HG03196 (cell line): Measurements from ENCODE around the gene STAT1.

Source experiments
- ATAC-seq: cut with Tn5 transposase; IDR thresholded peaks from one replicate; pipeline ENCODE4 v1.9.1; 2021; ENCODE audit not compliant: unreplicated experiment

The STAT1 gene

DNA sequence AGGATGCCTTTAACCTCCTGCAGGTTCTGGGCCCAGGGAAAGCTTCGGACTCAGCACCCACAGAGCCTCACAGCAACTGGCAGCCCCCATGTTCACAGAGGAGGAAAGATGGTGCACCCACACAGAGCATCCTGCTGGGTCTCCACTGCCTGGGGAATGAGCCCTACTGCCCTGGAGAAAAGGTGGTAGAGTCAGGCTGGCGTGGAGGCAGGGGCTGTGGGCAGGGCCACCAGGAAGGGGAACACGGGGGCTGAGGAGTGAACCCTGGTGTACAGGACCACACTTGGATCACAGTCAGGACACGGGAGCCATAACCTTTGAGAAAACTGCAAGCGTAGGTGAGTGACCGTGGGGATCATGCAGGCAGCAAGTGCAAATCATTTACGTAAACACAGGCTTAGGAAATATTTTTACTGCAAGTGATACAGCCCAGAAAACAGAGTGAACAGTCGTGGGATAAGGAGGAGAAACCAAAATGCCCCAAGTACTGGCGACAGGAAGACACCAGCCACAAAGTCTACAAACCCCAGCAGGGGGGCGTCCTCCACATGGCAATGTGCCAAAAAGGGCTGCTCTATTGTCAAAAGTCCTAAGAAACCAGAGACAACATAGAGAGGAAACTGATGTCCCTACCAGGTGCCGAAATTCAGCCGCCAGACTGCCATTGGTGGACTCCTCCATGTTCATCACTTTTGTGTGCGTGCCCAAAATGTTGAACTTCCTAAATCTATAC, 27.6 kb downstream of the STAT1 start:
- no peak for ATAC-seq

DNA sequence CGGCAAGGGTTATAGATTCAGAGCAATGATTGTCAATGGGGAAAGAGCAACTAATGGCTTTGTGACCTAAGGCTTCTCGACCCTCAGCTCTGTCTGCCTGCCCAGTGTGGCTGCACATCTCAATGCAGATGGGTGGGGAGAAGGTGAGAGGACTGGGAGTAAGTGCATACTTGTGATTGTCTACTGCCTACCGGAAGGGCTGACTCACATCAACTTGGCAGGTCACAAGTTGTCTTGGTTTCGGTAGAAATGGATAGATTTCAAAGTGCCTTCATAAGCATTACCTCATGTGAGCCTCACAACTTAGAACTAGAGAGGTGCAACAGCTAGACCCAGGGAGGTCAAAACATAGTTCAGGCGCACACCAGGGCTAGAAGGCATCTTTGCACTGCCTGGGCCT, 29.4 kb downstream of the STAT1 start:
- ATAC-seq = no peak

DNA sequence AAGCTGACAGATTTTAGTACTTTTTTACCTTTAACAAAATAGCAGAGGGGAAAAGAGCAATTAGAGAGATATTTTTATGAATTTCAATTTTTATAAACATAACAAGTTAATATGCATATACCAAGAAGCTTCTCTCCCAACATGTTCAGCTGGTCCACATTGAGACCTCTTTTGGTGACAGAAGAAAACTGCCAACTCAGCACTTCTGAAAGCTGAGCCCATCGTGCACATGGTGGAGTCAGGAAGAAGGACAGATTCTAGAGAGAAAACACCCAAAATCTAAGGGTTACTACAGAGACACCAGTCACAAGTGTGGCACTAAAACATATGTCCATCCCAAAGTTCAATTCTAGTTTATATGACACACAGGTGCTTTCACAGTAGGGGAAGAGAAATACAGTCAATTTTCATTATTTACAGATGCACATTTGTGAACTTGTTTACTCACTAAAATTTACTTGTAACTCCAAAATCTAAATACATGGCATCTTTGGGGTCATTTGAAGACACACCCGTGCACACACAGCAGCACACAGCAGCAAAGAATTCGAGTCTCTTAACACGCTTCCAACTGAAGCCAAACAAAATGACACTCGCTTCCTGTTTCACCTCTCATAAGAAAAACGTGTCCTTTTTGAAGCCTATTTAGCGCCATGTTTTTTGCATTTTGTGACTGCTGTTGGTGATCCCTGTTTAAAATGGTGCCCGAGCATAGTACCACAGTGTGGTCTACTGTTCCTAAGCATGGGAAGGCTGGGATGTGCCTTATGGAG, 31.5 kb downstream of the STAT1 start:
- no peak for ATAC-seq

- no peak for ATAC-seq
Observed at GRCh38 chr2:190981733-190982132, 32.2 kb downstream of the STAT1 start.

- ATAC-seq = no peak
Observed at GRCh38 chr2:190981333-190981732, 32.6 kb downstream of the STAT1 start.

DNA sequence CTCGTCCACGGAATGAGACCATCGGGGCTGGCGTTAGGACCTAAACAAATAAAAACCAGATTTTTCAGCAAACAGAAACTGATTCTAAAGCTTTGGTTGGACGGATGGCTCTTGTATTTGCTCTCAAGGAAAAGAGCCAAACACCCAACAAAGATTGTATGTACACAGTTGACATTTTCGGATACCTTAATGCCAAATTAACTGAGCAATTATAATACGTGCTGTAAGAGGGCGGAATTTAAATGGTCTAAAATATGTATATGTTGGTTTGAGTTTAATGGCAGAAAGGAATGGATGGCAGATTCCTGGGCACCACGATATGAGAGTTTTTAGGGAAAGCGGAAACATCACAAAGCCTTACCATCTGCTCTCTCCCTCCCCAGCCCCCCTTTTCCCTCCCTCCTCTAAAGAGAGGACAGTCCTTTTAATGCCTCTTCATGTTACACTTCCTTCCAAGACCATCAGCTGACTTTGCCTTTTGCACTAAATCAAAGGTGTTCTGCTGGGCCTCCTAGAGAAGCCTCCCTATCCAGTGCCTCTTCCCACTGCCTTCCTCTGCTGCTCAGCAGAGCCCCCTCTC, 33.3 kb downstream of the STAT1 start:
- no peak for ATAC-seq

DNA sequence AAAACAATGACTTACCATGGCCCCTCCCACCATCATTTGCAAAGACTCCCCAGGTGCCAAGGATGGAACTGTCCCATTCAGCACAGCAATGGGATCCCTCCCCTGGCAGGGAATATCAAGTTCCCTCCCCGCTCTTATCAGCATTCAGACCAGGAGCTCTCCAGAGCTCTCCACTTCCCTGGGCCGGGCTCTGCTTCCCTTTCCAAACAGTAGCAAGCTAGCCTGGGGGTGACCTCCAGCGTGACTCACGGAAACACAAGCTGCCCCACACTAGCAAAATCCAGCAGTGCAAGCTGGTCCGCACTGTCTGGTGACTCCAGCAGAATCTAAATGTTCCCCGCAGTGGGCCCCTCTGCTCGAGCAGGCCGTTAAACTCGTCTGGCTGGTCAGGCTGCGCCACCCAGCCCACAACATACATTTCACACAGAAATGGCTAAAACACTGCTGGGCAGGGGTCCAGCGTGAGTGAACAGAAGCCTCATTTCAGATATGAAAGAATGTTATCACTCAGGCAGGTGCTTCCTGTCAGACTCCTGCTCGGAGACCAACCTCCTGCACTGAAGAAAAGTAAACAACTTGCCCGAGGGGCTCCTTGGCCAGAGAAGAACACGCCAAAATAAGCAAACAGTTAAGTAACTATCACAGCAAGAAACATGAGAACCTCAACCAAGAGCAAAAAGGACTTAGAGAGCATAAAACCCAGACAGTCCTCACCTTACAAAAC, 33.9 kb downstream of the STAT1 start:
- no peak for ATAC-seq

DNA sequence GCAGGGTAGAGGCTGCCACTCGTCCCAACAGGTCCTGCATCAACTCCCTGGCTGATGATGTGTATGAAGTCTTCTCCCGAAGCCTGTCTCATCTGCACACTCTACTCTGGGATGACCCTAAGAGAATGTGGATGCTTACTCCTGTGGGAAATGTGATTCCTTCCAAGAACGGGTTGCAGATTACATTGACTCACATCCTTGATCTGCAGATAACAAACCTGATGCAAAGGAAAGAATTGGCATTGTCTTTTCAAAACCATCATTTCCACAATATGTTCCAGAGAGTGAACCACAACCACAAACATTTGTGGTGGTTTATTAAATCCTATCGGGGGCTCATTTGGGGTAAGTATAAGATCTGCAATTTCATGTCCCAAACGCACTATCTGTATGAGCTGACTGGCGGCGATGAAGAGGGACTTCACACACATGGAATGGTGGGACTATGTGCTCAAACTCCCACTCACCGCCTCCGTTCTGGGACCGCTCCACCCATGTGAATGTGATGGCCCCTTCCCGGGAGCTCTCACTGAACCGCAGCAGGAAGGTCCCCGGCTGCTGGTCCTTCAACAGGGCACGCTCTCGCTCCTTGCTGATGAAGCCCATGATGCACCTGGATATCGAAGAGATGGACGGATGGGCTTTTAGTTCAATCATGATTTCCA, 35.5 kb downstream of the STAT1 start:
- no peak for ATAC-seq

GRCh38 chr2:190977505-190977904, 36.5 kb downstream of the STAT1 start:
- ATAC-seq = no peak

DNA sequence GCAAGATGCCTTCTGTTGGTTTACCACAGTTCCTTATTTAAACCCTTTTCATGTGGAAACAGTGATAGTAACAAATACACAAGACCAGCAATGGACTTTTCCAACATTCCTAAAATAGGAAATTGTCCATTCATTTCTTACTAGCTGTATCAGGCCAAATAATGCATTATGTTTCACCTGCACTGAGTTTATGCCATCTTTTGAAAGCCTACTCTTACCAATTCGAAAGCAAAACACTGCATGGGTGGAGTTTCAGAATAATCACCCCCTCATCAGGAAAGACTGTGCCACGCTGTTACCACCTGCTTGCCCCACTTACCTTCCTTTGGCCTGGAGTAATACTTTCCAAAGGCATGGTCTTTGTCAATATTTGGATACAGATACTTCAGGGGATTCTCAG, 37.5 kb downstream of the STAT1 start:
- no peak for ATAC-seq

DNA sequence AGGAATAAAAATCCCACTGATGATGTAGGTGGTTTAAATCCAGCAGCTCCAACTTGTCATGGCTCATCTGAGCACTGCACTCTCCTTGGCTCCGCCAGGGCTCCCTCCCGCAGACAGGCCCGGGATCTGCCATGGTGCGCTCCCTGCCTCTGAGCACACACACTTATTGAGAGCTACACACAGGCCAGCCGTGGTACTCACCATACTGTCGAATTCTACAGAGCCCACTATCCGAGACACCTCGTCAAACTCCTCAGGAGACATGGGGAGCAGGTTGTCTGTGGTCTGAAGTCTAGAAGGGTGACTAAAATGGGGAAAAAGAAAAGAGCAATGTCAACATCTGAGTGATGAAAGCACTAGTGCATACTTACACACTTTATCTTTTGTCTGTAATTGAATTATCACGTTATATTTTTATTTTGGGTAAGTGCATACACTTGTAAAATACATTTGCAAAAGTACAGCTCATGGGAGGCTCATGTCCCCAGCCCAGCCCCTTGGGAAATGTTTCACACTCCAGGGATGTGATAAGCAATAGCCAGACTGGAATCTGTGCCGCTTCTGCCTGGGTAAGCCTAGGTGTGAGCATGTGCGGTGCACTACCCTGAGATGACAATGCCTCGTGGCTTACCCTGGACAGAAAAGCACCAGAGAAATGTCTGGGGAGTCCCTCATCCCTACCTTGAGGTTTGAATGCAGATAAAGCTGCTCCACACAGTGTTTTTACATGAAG, 39.2 kb downstream of the STAT1 start:
- no peak for ATAC-seq

DNA sequence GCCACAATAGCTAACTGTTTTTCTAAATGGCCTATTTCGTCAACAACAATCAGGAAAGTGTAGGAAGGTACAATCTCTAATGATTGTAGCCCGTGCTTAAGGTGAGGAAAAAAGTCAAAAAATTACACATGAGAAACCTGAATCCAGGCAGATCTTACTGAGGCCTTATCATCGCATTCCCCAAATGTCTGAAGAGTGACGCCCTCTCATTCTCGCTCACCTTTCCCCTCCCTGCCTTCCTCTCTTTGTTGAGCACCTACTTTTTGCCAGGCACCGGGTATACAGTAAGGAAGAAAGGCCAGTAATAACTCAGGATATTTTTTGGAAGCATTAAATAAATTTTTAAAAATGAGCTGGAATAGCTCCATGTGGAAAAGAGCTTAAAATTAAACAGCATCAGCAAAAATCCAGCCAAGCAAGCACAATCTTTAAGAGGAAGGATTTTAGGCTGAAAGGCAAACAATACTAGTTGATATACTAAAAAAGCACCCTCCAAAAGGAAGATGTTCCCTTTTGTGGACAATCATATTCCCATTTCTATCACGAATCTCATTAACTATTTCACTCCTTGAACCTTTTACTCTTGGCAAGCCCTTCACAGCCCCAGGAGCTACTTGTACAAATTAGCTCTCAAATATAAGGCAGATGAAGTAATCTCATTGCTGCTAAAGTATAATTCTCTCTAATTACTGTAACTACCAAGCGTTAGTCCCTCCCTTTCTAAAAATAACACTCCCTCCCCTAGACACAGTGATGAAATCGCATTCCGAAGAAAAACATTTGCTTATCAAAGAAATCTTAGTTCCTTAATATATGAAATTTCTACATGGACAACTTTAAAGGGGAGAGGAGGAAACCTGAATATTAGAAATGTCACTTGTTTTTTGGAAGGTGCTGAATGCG, 40.0 kb downstream of the STAT1 start:
- ATAC-seq = no peak

- no peak for ATAC-seq
Observed at GRCh38 chr2:190973262-190973661, 40.7 kb downstream of the STAT1 start.

DNA sequence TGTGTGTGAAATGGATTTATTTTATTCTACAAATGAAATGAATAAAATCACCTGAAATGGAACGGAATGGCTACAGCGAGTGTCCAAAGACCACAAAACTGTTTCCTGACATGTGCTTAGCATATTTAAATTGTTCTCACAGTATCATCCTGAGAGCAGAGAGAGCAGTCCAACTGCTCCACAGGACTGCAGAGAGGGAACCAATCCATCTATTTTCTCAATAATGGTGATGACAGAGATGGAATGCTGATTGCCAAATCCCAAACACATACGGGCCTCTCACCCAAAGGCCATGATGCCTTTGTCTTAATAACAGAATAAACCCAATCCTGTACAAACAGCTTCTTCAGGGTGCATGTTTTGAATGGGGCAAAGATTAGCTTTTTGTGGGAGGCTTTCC, 41.1 kb downstream of the STAT1 start:
- ATAC-seq = no peak

- ATAC-seq = no peak
Observed at GRCh38 chr2:190972213-190972612, 41.8 kb downstream of the STAT1 start.

DNA sequence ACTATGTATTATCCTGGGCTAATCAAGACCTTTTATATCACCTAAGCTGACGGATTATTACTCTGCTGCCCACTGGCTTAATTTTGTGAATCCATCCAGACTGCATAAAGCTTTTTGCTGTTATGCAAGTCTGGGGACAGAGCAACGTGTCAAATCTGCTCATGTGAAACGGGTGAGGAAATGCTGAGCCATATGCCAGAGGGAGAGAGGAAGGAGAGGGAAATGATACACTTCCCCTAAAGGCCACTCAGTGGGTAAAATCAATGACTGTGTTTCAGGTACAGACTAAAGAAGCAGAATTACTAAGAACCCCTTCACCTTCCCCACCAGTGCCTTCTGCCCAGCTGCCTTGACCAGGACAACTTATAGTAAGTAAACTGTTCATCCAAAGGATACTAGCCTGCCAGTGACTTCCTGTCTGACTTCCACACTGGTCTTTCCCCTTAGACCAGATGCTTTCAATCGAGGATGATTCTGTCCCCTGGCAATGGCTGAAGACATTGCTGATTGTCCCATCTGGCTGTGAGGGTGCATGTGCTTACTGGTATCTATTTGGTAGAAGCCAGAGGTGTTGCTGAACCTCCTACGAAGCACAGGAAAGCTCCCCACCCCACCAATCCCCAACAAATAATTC, 43.0 kb downstream of the STAT1 start:
- no peak for ATAC-seq

DNA sequence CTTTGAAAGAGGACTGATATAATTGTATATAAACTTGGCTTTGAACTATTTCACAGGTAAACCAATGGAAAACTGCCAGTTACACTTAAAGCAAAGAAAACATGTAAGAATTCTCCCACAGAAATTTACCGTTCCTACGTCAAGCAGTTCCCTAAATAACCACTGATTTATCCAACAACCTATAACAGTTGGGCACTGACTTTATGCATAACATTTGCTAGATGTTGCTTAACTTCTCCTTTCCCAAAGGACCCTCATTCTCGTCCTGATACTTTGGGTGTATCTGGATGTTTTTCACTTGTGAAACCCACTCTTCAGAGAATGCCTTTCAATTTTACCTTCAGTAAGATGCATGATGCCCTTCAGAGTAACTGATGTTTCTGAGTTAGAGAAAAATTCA, 43.8 kb downstream of the STAT1 start:
- ATAC-seq = no peak

DNA sequence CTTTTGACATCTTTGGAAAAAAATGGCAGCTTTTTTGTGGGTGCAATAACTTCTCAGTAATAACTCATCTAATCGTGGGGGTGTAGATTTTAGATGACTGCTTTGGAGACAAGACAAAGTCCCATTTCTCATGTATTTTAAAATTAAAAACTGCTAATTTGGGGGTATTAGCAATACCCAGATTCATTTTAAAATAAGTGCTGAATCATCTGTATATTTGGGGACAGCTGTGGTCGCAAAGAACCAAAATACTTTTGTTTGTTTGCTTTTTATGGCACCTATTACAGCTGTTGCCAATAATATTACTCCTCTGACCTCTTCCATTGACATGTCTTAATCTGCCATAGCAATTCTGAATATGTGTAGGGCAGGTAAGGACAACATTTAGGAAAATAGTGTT, 45.4 kb downstream of the STAT1 start:
- ATAC-seq = no peak
